H1 (cell line): ENCODE results near the gene LYRM7. TPM values are rescaled to one million over a fixed set of nuclear protein-coding genes. Genes with fewer than 3 reads are reported as not detected.

Experiments
- CTCF ChIA-PET: fragments of 300-600 bp; sonication (Branson Sonifier 250); formaldehyde crosslinking; loops from one replicate; lab custom pipeline; 2021; ENCODE audit not compliant: partially characterized antibody; lab: Charles Lee
- POLR2A ChIA-PET: fragments of 300-600 bp; sonication (Branson Sonifier 250); formaldehyde crosslinking; loops from one replicate; lab custom pipeline; 2021; ENCODE audit warnings: inconsistent platforms; ENCODE audit not compliant: partially characterized antibody; lab: Charles Lee
- DNase-seq, 2 experiments: peaks; one replicate each; pipeline versions ENCODE4 v3.0.0 to v3.0.0-alpha.2; 2010 to 2022; ENCODE audit warnings: low spot score in 2 of 2, low read depth in 1 of 2, mixed read lengths in 1 of 2
- FAIRE-seq: peaks from 2 replicates; lab custom pipeline; 2011; peaks lifted over from hg19 to GRCh38; lab: Jason Lieb, UNC
- H2AFZ ChIP-seq: 2 replicates; pipeline ENCODE4 v1.8.1; 2012; ENCODE audit warnings: low read length, inconsistent platforms
- H2AK5ac ChIP-seq: 2 replicates; pipeline ENCODE4 v1.6.1; 2013; ENCODE audit warnings: low read depth, low read length
- H2BK120ac ChIP-seq: replicated peaks from 2 replicates; pipeline ENCODE3; 2013; ENCODE audit warnings: low read depth, low read length, inconsistent platforms
- H2BK12ac ChIP-seq: 2 replicates; pipeline ENCODE4 v1.6.1; 2013; ENCODE audit warnings: low read depth, low read length
- H2BK15ac ChIP-seq: 2 replicates; pipeline ENCODE4 v1.6.1; 2013; ENCODE audit warnings: low read length
- H2BK20ac ChIP-seq: 2 replicates; pipeline ENCODE4 v1.6.1; 2013; ENCODE audit warnings: low read length
- H2BK5ac ChIP-seq: 2 replicates; pipeline ENCODE4 v1.6.1; 2013; ENCODE audit warnings: low read depth, low read length
- H3K14ac ChIP-seq: 2 replicates; pipeline ENCODE4 v1.6.1; 2013; ENCODE audit warnings: inconsistent platforms; ENCODE audit not compliant: insufficient read length
- H3K18ac ChIP-seq: 2 replicates; pipeline ENCODE4 v1.6.1; 2013; ENCODE audit warnings: low read length; ENCODE audit errors: extremely low read depth
- H3K23ac ChIP-seq: 2 replicates; pipeline ENCODE4 v1.6.1; 2013; ENCODE audit warnings: inconsistent platforms; ENCODE audit not compliant: insufficient read length
- H3K23me2 ChIP-seq: 2 replicates; pipeline ENCODE4 v1.6.1; 2013; ENCODE audit warnings: low read depth, low read length
- H3K27ac ChIP-seq: 2 replicates; pipeline ENCODE4 v1.6.1; 2011; ENCODE audit warnings: low read depth, low read length, inconsistent platforms
- H3K27me3 ChIP-seq, 4 experiments: replicated peaks in 1 of 4; 1 replicate in 1 of 4; 2 replicates in 3 of 4; pipeline versions ENCODE4 v1.6.1 to v1.8.1; 2011 to 2013; ENCODE audit warnings: low read length in 3 of 4, mild to moderate bottlenecking in 3 of 4, inconsistent platforms in 2 of 4, mixed read lengths in 2 of 4, moderate library complexity in 1 of 4; ENCODE audit not compliant: control insufficient read depth in 3 of 4, insufficient read depth in 3 of 4; ENCODE audit errors: extremely low read depth in 1 of 4
- H3K36me3 ChIP-seq, 4 experiments: 2 replicates each; pipeline versions ENCODE4 v1.6.1 to v1.8.1; 2011 to 2013; ENCODE audit warnings: mild to moderate bottlenecking in 4 of 4, low read length in 3 of 4, moderate library complexity in 2 of 4, control low read depth in 1 of 4, inconsistent platforms in 1 of 4; ENCODE audit not compliant: insufficient read depth in 4 of 4, control insufficient read depth in 2 of 4
- H3K4ac ChIP-seq: replicated peaks from 2 replicates; pipeline ENCODE3; 2013; ENCODE audit warnings: low read length, low read depth, mixed read lengths, inconsistent platforms; ENCODE audit not compliant: insufficient read length
- H3K4me1 ChIP-seq, 4 experiments: replicated peaks in 1 of 4; 1 replicate in 1 of 4; 2 replicates in 3 of 4; pipeline versions ENCODE4 v1.6.1 to v1.8.1; 2011 to 2013; ENCODE audit warnings: low read length in 3 of 4, inconsistent platforms in 2 of 4, mixed read lengths in 1 of 4; ENCODE audit not compliant: insufficient read depth in 4 of 4, control insufficient read depth in 3 of 4
- H3K4me2 ChIP-seq, 2 experiments: 2 replicates each; pipeline versions ENCODE4 v1.6.1 to v1.8.1; 2011 to 2013; ENCODE audit warnings: low read depth in 2 of 2, low read length in 2 of 2, control low read depth in 1 of 2, inconsistent platforms in 1 of 2, mild to moderate bottlenecking in 1 of 2; ENCODE audit not compliant: insufficient read depth in 1 of 2
- H3K4me3 ChIP-seq, 4 experiments: fragments of 200-600, 300-600 bp in 1 of 4; sonication (generic), shearing (Covaris generic), sonication (Bioruptor Twin) in 1 of 4; 2 replicates each; pipeline versions ENCODE4 v1.5.1 to v1.8.1; 2011 to 2016; ENCODE audit warnings: low read length in 4 of 4, low read depth in 3 of 4, control low read depth in 2 of 4, inconsistent platforms in 2 of 4, mild to moderate bottlenecking in 2 of 4, mixed read lengths in 1 of 4, moderate library complexity in 1 of 4; ENCODE audit not compliant: insufficient read depth in 2 of 4; ENCODE audit errors: extremely low read depth in 1 of 4
- H3K56ac ChIP-seq: replicated peaks from 2 replicates; pipeline ENCODE3; 2013; ENCODE audit warnings: low read depth, mild to moderate bottlenecking, mixed read lengths, low read length, inconsistent platforms; ENCODE audit not compliant: insufficient read length
- H3K79me1 ChIP-seq: 2 replicates; pipeline ENCODE4 v1.6.1; 2013; ENCODE audit warnings: low read depth, low read length, control low read depth
- H3K79me2 ChIP-seq, 2 experiments: 2 replicates each; pipeline versions ENCODE4 v1.6.1 to v1.8.1; 2012 to 2013; ENCODE audit warnings: low read length in 2 of 2, mild to moderate bottlenecking in 2 of 2, inconsistent platforms in 1 of 2; ENCODE audit not compliant: insufficient read depth in 2 of 2, control insufficient read depth in 1 of 2
- H3K9ac ChIP-seq, 4 experiments: replicated peaks in 1 of 4; 1 replicate in 1 of 4; 2 replicates in 3 of 4; pipeline versions ENCODE4 v1.6.1 to v1.8.1; 2011 to 2013; ENCODE audit warnings: low read depth in 3 of 4, low read length in 3 of 4, control low read depth in 2 of 4, mild to moderate bottlenecking in 2 of 4, moderate library complexity in 2 of 4, inconsistent platforms in 1 of 4; ENCODE audit errors: extremely low read depth in 1 of 4
- H3K9me3 ChIP-seq, 2 experiments: 2 replicates each; pipeline versions ENCODE4 v1.6.1 to v1.8.1; 2012 to 2013; ENCODE audit warnings: mild to moderate bottlenecking in 2 of 2, moderate library complexity in 2 of 2, control low read depth in 1 of 2, inconsistent platforms in 1 of 2, low read depth in 1 of 2, low read length in 1 of 2, mixed read lengths in 1 of 2; ENCODE audit not compliant: insufficient read depth in 2 of 2
- H4K20me1 ChIP-seq, 2 experiments: replicated peaks in 1 of 2; 2 replicates each; pipeline versions ENCODE3 to v1.8.1; 2011 to 2013; ENCODE audit warnings: inconsistent platforms in 2 of 2, low read length in 2 of 2, mild to moderate bottlenecking in 1 of 2; ENCODE audit not compliant: insufficient read depth in 2 of 2, control insufficient read depth in 1 of 2
- H4K5ac ChIP-seq: 2 replicates; pipeline ENCODE4 v1.6.1; 2013; ENCODE audit warnings: low read length, low read depth, mixed read lengths, inconsistent platforms; ENCODE audit not compliant: insufficient read length
- H4K8ac ChIP-seq: 2 replicates; pipeline ENCODE4 v1.8.0; 2013; ENCODE audit warnings: mild to moderate bottlenecking, moderate library complexity, low read length, inconsistent platforms; ENCODE audit not compliant: insufficient read depth; ENCODE audit errors: extremely low read depth
- H4K91ac ChIP-seq: replicated peaks from 2 replicates; pipeline ENCODE3; 2013; ENCODE audit warnings: low read length, mixed read lengths, inconsistent platforms; ENCODE audit not compliant: insufficient read length
- CHD2 ChIP-seq: IDR thresholded peaks from 2 replicates; pipeline ENCODE4 v1.6.1; 2012; ENCODE audit warnings: low read length, improper control_type of control experiment
- PHF8 ChIP-seq: fragments of 200-600 bp; sonication (generic); conservative IDR thresholded peaks from 2 replicates; pipeline ENCODE4 v1.7.1; 2012; ENCODE audit warnings: low read depth, mild to moderate bottlenecking, inconsistent platforms, low read length, moderate library complexity
- POLR2AphosphoS5 ChIP-seq: IDR thresholded peaks from 2 replicates; pipeline ENCODE4 v1.6.1; 2011; ENCODE audit warnings: low read depth, low read length
- SAP30 ChIP-seq: fragments of 300-600 bp; sonication (generic); IDR thresholded peaks from 2 replicates; pipeline ENCODE4 v1.7.1; 2012; ENCODE audit warnings: low read length, moderate library complexity, mild to moderate bottlenecking, inconsistent platforms; ENCODE audit not compliant: insufficient read depth, insufficient replicate concordance
- SIN3A ChIP-seq, 2 experiments: IDR thresholded peaks in 1 of 2; conservative IDR thresholded peaks in 1 of 2; 2 replicates each; pipeline ENCODE4 v1.6.1; 2011 to 2012; ENCODE audit warnings: low read length in 2 of 2, improper control_type of control experiment in 1 of 2, low read depth in 1 of 2, mild to moderate bottlenecking in 1 of 2
- SUZ12 ChIP-seq: fragments of 200-600 bp; sonication (generic); IDR thresholded peaks from 2 replicates; pipeline ENCODE4 v1.6.1; 2012; ENCODE audit warnings: mild to moderate bottlenecking, inconsistent platforms, low read length, moderate library complexity, mixed read lengths
- TAF7 ChIP-seq: optimal IDR thresholded peaks from 2 replicates; pipeline ENCODE3; 2011; ENCODE audit warnings: low read depth, mild to moderate bottlenecking, inconsistent platforms, low read length, moderate library complexity, borderline replicate concordance
- ZNF274 ChIP-seq: IDR thresholded peaks from 2 replicates; pipeline ENCODE4 v1.7.0; 2012; ENCODE audit warnings: low read length, borderline replicate concordance; ENCODE audit errors: extremely low read depth
- WGBS, 2 experiments: shearing (Covaris generic) in 1 of 2; methylation state at CpG; one replicate each; pipeline versions ENCODE4 v1.1.6 to v1.1.7; 2013 to 2015; ENCODE audit warnings: low lambda C conversion rate in 2 of 2, mixed read lengths in 2 of 2, inconsistent platforms in 1 of 2, low coverage in 1 of 2, missing lambda C conversion rate in 1 of 2; ENCODE audit not compliant: insufficient replicate concordance in 2 of 2, insufficient coverage in 1 of 2, insufficient read length in 1 of 2; ENCODE audit errors: extremely low coverage in 1 of 2, missing lambda C conversion rate in 1 of 2; 5-methylcytosine and 5-hydroxymethylcytosine counted together
- polyA plus RNA-seq, 7 experiments: library from polyadenylated mRNA; depleted of rRNA in 3 of 7; stranded (reverse) in 5 of 7; unstranded in 2 of 7; fragments of >200 nt in 5 of 7; fragments of 200-250 nt in 2 of 7; gene quantifications; 1 replicate in 5 of 7; 2 replicates in 1 of 7; 4 replicates in 1 of 7; pipeline versions ENCODE4 v1.2.1 to v1.2.3, GENCODE V29; 2011 to 2013; ENCODE audit warnings: missing spikeins in 2 of 7, mixed read lengths in 2 of 7
- total RNA-seq: library from RNA; stranded (reverse); fragmentation: NEBNext Ultra II Directional; extraction: Animal tissue kit (Norgen Biotek cat#: 25700); gene quantifications from 2 replicates; pipeline ENCODE4 v1.2.1, GENCODE V29; 2021

LYRM7 gene
- total and polyA plus RNA-seq, 2 of the 8 experiments (the other 6 are each of a cell fraction or from before 2014, with no cell fraction given) = 1.9 to 12.6 TPM

GRCh38 chr5:131221008-131221703 is 50.4 kb downstream of the LYRM7 start:
- H3K79me2 ChIP-seq = no peaks in the 10 kb centered on the region
- no peak overlapping the region for H3K14ac ChIP-seq
- H3K9me3 ChIP-seq = no peaks in the 10 kb centered on the region
- no peak overlapping the region for H2BK12ac ChIP-seq
- H3K23me2 ChIP-seq = no peaks in the 10 kb centered on the region
- FAIRE-seq (no peak), DNase-seq (no peak)
- H2BK15ac ChIP-seq = no peak overlapping the region
- ChIA-PET CTCF (interaction anchor here (0.9 kb wide), 1 partner anchor 161 kb away, joined by 6 read pairs; no protein-coding TSS in a partner anchor), POLR2A (no interaction called here)
- no peaks in the 10 kb centered on the region for H4K20me1 ChIP-seq
- no peaks in the 10 kb centered on the region for H3K4me1 ChIP-seq
- no peak overlapping the region for H2AK5ac ChIP-seq
- no peak overlapping the region for H4K8ac ChIP-seq
- H2BK5ac ChIP-seq = no peak overlapping the region
- H3K27ac ChIP-seq = no peak overlapping the region
- H3K23ac ChIP-seq = no peak overlapping the region
- H3K4me3 ChIP-seq = no peak overlapping the region
- H3K79me1 ChIP-seq = no peaks in the 10 kb centered on the region
- H4K5ac ChIP-seq = no peak overlapping the region
- H3K4ac ChIP-seq = no peak overlapping the region
- H3K18ac ChIP-seq = no peak overlapping the region
- no peak overlapping the region for H2AFZ ChIP-seq
- H4K91ac ChIP-seq = no peak overlapping the region
- H3K36me3 ChIP-seq = no peaks in the 10 kb centered on the region
- TF ChIP-seq SIN3A (conservative IDR thresholded peaks at IDR 0.05 in 1 of 2, IDR thresholded peaks at IDR 0.05 in 1 of 2; ENCODE audit: low read depth in 1 of 2, low read length in 2 of 2) (no peak), SUZ12 (no peak), TAF7 (no peak), SAP30 (no peak), PHF8 (no peak), CHD2 (no peak), ZNF274 (no peak), POLR2AphosphoS5 (no peak)
- 93% methylated on average over 10 of the region's 10 CpGs; no CpG with 5 or more reads in 1 of the 2 experiments for whole genome bisulfite sequencing, 2 experiments
- H3K9ac ChIP-seq = no peak overlapping the region
- no peaks in the 10 kb centered on the region; a peak in 1 of 7 replicates for H3K27me3 ChIP-seq
- H3K4me2 ChIP-seq = no peak overlapping the region
- H2BK120ac ChIP-seq = no peak overlapping the region
- no peak overlapping the region for H2BK20ac ChIP-seq
- H3K56ac ChIP-seq = no peak overlapping the region
